GM12878 (cell line): ENCODE measurements around the gene EYS. TPM values are rescaled to one million over a fixed set of nuclear protein-coding genes. Genes with fewer than 3 reads are reported as not detected.

ENCODE experiments used
- ATAC-seq: fragments of 200-7000 bp; cut with Tn5 transposase; 3 replicates; pipeline ENCODE4 v1.9.1; 2020; ENCODE audit warnings: mild to moderate bottlenecking, moderate library complexity
- BruUV-seq: library from RNA; stranded (reverse); fragments of 400-500 nt; replicated peaks from 2 replicates; lab custom pipeline; 2021; lab: Mats Ljungman, UMichigan
- CTCF ChIA-PET: fragments of 300-600 bp; sonication (Branson Sonifier 250); formaldehyde crosslinking; extraction: SDS; loops from one replicate; lab custom pipeline; 2021; ENCODE audit warnings: inconsistent platforms; lab: Yijun Ruan, JAX
- POLR2A ChIA-PET: fragments of 350-600 bp; formaldehyde crosslinking; extraction: SDS; loops from one replicate; lab custom pipeline; 2021; ENCODE audit warnings: inconsistent platforms; lab: Charles Lee
- RAD21 ChIA-PET: fragments of 300-600 bp; sonication (Branson Sonifier 250); formaldehyde crosslinking; loops from one replicate; lab custom pipeline; 2023; ENCODE audit warnings: antibody characterized with exemption; ENCODE audit not compliant: unreplicated experiment; lab: Charles Lee
- SMC1A ChIA-PET: fragments of 300-600 bp; sonication (Branson Sonifier 250); formaldehyde crosslinking; loops from one replicate; lab custom pipeline; 2023; ENCODE audit not compliant: unreplicated experiment, uncharacterized antibody; lab: Charles Lee
- DNase-seq: peaks from one replicate; pipeline ENCODE4 v3.0.0-alpha.2; 2011; ENCODE audit warnings: low read depth, low spot score
- FAIRE-seq: peaks from 3 replicates; lab custom pipeline; 2011; peaks lifted over from hg19 to GRCh38; lab: Jason Lieb, UNC
- H2AFZ ChIP-seq: 2 replicates; pipeline ENCODE4 v1.6.0; 2011; ENCODE audit warnings: low read depth, low read length, control low read depth; ENCODE audit not compliant: control insufficient read depth
- H3K27ac ChIP-seq: 2 replicates; pipeline ENCODE4 v1.5.1; 2011; ENCODE audit warnings: control low read depth; ENCODE audit not compliant: control insufficient read depth, insufficient read depth
- H3K27me3 ChIP-seq, 2 experiments: replicated peaks in 1 of 2; 2 replicates each; pipeline versions ENCODE4 v1.6.0 to v1.6.1; 2011; ENCODE audit warnings: low read length in 1 of 2; ENCODE audit not compliant: control insufficient read depth in 2 of 2, insufficient read depth in 2 of 2
- H3K36me3 ChIP-seq, 2 experiments: 2 replicates each; pipeline ENCODE4 v1.5.1; 2011; ENCODE audit warnings: low read length in 1 of 2; ENCODE audit not compliant: control insufficient read depth in 2 of 2, insufficient read depth in 2 of 2
- H3K4me1 ChIP-seq: 2 replicates; pipeline ENCODE4 v1.6.1; 2011; ENCODE audit warnings: mild to moderate bottlenecking, low read length, moderate library complexity, mixed read lengths; ENCODE audit not compliant: control insufficient read depth, insufficient read depth
- H3K4me2 ChIP-seq: 2 replicates; pipeline ENCODE4 v1.6.0; 2011; ENCODE audit warnings: control low read depth; ENCODE audit not compliant: control insufficient read depth, insufficient read depth
- H3K4me3 ChIP-seq: fragments of 200-600 bp; sonication (generic); 2 replicates; pipeline ENCODE4 v1.5.1; 2016
- H3K79me2 ChIP-seq: 2 replicates; pipeline ENCODE4 v1.6.0; 2011; ENCODE audit warnings: low read length; ENCODE audit not compliant: control insufficient read depth, insufficient read depth
- H3K9ac ChIP-seq: 2 replicates; pipeline ENCODE4 v1.8.0; 2011; ENCODE audit warnings: low read length, control low read depth, mixed read lengths; ENCODE audit not compliant: control insufficient read depth, insufficient read depth
- H3K9me3 ChIP-seq: replicated peaks from 3 replicates; pipeline ENCODE4 v1.5.1; 2011; ENCODE audit warnings: mild to moderate bottlenecking, low read length; ENCODE audit not compliant: control insufficient read depth, insufficient read depth
- H4K20me1 ChIP-seq: 2 replicates; pipeline ENCODE4 v1.6.0; 2011; ENCODE audit not compliant: control insufficient read depth, insufficient read depth
- BCL11A ChIP-seq: IDR thresholded peaks from 2 replicates; pipeline ENCODE4 v1.6.1; 2011; ENCODE audit warnings: low read depth, low read length
- BMI1 ChIP-seq: fragments of 450-650 bp; IDR thresholded peaks from 2 replicates; pipeline ENCODE4 v1.6.1; 2016; ENCODE audit warnings: mild to moderate bottlenecking, moderate library complexity, borderline replicate concordance
- ETV6 ChIP-seq, 2 experiments: fragments of 450-650 bp in 1 of 2; IDR thresholded peaks in 1 of 2; conservative IDR thresholded peaks in 1 of 2; 2 replicates each; pipeline ENCODE4 v1.6.1; 2014; ENCODE audit warnings: antibody characterized with exemption in 1 of 2, borderline replicate concordance in 1 of 2, low read depth in 1 of 2, mild to moderate bottlenecking in 1 of 2, moderate library complexity in 1 of 2
- GATAD2B ChIP-seq: fragments of 450-650 bp; conservative IDR thresholded peaks from 2 replicates; pipeline ENCODE4 v1.6.1; 2017; ENCODE audit warnings: low read depth, mild to moderate bottlenecking, moderate library complexity
- IRF3 ChIP-seq: fragments of 450-650 bp; IDR thresholded peaks from 2 replicates; pipeline ENCODE4 v1.6.1; 2014; ENCODE audit warnings: mild to moderate bottlenecking
- MEF2A ChIP-seq: IDR thresholded peaks from 2 replicates; pipeline ENCODE4 v1.6.1; 2011; ENCODE audit warnings: low read depth, mild to moderate bottlenecking, low read length, moderate library complexity; ENCODE audit not compliant: insufficient read depth
- NFXL1 ChIP-seq: fragments of 450-650 bp; IDR thresholded peaks from 2 replicates; pipeline ENCODE4 v1.6.1; 2017; ENCODE audit warnings: antibody characterized with exemption, mild to moderate bottlenecking, borderline replicate concordance
- RBBP5 ChIP-seq: fragments of 200-600 bp; sonication (generic); conservative IDR thresholded peaks from 2 replicates; pipeline ENCODE4 v1.6.1; 2016
- RCOR1 ChIP-seq: conservative IDR thresholded peaks from 2 replicates; pipeline ENCODE4 v1.6.1; 2012; ENCODE audit warnings: low read depth, low read length, improper control_type of control experiment
- ZNF207 ChIP-seq: fragments of 450-650 bp; IDR thresholded peaks from 2 replicates; pipeline ENCODE4 v1.6.1; 2014; ENCODE audit warnings: antibody characterized with exemption, mild to moderate bottlenecking, borderline replicate concordance
- ZNF24 ChIP-seq: fragments of 450-650 bp; IDR thresholded peaks from 2 replicates; pipeline ENCODE4 v1.6.1; 2017; ENCODE audit warnings: antibody characterized with exemption, mild to moderate bottlenecking
- WGBS: methylation state at CpG from one replicate; pipeline ENCODE4 v1.1.6; 2016; ENCODE audit warnings: low lambda C conversion rate; ENCODE audit not compliant: insufficient replicate concordance, insufficient coverage; ENCODE audit errors: missing lambda C conversion rate; 5-methylcytosine and 5-hydroxymethylcytosine counted together
- in situ Hi-C: fragments of 300-500 bp; cut with MboI; formaldehyde crosslinking; loops from 9 replicates; pipeline ENCODE4 v1.14.3; 2018; ENCODE audit warnings: mixed read lengths
- intact Hi-C: fragments of 100-400 bp; cut with micrococcal nuclease; formaldehyde crosslinking; loops from one replicate; pipeline ENCODE4 v1.14.2; 2022; ENCODE audit not compliant: unreplicated experiment
- polyA plus RNA-seq, 11 experiments: library from polyadenylated mRNA; depleted of rRNA in 4 of 11; unstranded in 6 of 11; stranded (reverse) in 5 of 11; fragments of >200 nt; fragmentation: Nextera tagmentation in 4 of 11; fragmentation: Illumina TruSeq in 1 of 11; extraction: Ambion mirVana in 4 of 11; extraction: Trizol in 1 of 11; gene quantifications; 1 replicate in 1 of 11; 2 replicates in 10 of 11; pipeline versions ENCODE4 v1.2.1 to v1.2.3, GENCODE V29; 2011 to 2016; ENCODE audit warnings: inconsistent platforms in 2 of 11, missing spikeins in 2 of 11, low read depth in 1 of 11
- total RNA-seq, 4 experiments: library from RNA; depleted of rRNA in 3 of 4; stranded (reverse); fragments of >200 nt in 3 of 4; fragmentation: Illumina TruSeq in 1 of 4; extraction: Trizol in 1 of 4; gene quantifications; 2 replicates each; pipeline versions ENCODE4 v1.2.1 to v1.2.3, GENCODE V29; 2013 to 2021

Gene EYS
- total and polyA plus RNA-seq, 10 of the 15 experiments (the other 5 are each of a cell fraction or from before 2014, with no cell fraction given), result under 0.01 to 0.14 (median 0.02) TPM; not detected in 1

DNA sequence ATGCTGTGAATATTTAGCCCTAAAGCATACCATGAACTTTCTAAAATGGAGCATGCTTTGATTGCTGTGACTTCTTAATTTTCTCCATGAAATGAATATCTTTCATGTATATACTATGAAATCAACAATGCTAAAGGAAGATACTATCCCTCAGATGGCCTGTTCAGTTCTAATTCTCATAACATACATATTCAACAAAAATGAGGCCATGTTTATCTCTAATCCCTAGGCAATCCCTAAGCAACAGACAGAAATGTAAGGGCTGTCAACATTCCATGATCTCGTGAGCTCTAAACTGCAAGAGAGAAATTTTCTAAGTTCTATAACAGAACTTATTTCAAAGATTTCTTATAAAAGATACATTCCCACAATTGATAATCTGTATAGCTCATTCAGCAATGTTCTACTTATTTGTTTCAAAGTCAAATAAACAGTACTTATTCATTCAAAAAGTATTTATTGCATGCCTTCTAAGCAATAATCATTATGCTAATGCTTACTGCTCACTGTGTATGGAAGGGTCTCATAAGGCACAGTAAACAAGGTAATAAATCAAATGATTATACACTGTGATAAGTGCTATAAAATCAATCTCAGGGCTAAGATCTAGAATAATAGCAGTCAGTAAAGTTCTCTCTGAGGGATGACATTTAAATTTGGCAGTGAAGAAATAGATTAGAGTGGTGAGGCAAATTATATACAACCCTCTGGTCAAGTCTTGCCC lies 1578.6 kb downstream of the EYS start:
- Histone ChIP-seq H3K4me1 (no peaks in the 10 kb centered on the region), H3K36me3 (no peaks in the 10 kb centered on the region), H3K27me3 (no peaks in the 10 kb centered on the region), H3K27ac (no peak overlapping the region), H2AFZ (no peak overlapping the region), H3K9ac (no peak overlapping the region), H3K79me2 (no peaks in the 10 kb centered on the region), H3K4me3 (no peak overlapping the region), H3K4me2 (no peak overlapping the region), H4K20me1 (no peaks in the 10 kb centered on the region), H3K9me3 (no peaks in the 10 kb centered on the region)
- ChIA-PET RAD21 (no interaction called here), POLR2A (no interaction called here), CTCF (interaction anchor here (1.6 kb wide), 1 partner anchor 18 kb away, joined by 3 read pairs; no protein-coding TSS in a partner anchor), SMC1A (interaction anchor here (1.0 to 1.2 kb wide), 2 partner anchors 20 to 119 kb away, joined by 3 read pairs; no protein-coding TSS in a partner anchor)
- ATAC-seq (no peak), FAIRE-seq (no peak), DNase-seq (no peak)
- TF ChIP-seq RBBP5 (no peak), NFXL1 (no peak), RCOR1 (no peak), MEF2A (no peak), IRF3 (no peak), BMI1 (no peak), ETV6 (conservative IDR thresholded peaks at IDR 0.05 in 1 of 2, IDR thresholded peaks at IDR 0.05 in 1 of 2; ENCODE audit: borderline replicate concordance in 1 of 2, low read depth in 1 of 2) (no peak), ZNF24 (no peak), BCL11A (no peak), GATAD2B (no peak), ZNF207 (no peak)
- 0% methylated on average over 1 of the region's 1 CpG for WGBS
- intact Hi-C loops, result no loop called here
- no TSS peak for BruUV-seq
- in situ Hi-C loops, result no loop called here
